Measurements from ENCODE around the gene ASS1.

Gene ASS1

DNA sequence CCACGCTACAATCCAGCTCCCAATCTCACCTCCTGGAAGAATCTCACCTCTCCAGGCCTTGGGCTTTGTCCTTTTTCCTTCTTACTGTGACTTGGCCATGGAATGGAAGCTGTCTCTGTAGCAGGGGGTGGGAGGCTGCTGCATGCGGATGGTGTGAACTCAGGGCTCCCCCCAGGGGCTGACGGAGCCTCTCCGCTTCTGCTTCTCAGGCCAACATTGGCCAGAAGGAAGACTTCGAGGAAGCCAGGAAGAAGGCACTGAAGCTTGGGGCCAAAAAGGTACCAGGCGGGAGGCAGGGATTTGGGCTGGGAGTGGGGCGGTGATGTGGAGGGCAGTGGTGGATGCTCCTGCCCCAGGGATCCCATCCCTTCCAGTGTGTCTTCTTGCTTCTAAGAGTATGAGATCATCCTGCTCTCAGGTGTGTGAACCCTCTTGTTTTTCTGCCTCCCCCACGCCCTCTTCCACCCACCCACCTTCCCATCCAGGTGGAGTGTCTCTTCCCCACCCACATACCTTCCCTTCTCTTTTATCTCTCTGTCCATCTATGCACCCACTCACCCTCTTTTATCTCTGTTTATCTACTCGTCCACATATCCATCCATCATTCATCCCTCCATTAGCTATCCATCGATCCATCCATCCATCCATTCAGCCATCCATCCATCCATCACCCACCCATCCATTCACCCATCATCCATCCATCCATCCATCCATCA is 9.5 kb downstream of the ASS1 start:
- Histone ChIP-seq H3K36me3 (ENCODE audit: control insufficient read depth in 2 of 2, insufficient read depth in 1 of 2, low read length in 2 of 2) (peaks cover 0 to 5% of the 10 kb centered on the region in 2 experiments; a peak in 1 of 3 replicates), H3K9me3 (ENCODE audit: control insufficient read depth, insufficient read depth, low read depth, low read length) (no peaks in the 10 kb centered on the region), H3K4me1 (ENCODE audit: control insufficient read depth, insufficient read depth, low read length) (peaks cover 2% of the 10 kb centered on the region; the same call in 1 of the 2 replicates), H3K4me3 (ENCODE audit: low read depth, low read length) (no peak overlapping the region), H3K27ac (ENCODE audit: extremely low read depth, low read depth, low read length) (no peak overlapping the region)
- ChIA-PET CTCF (interaction anchor here (0.6 to 2.5 kb wide), 10 partner anchors 8 to 256 kb away, joined by 3 to 14 read pairs (median 3); no protein-coding TSS in a partner anchor), POLR2A (interaction anchor here (0.9 to 1.3 kb wide), 2 partner anchors 226 to 239 kb away, joined by 3 to 6 read pairs; partner anchors contain the start of gene EXOSC2)
- TF ChIP-seq ZNF266 (tag by site-specific recombination; IDR thresholded peaks at IDR 0.05; ENCODE audit: low read depth) (peak; percentile 23; the same call in 1 of the 2 replicates), ZNF19 (tag by site-specific recombination; IDR thresholded peaks at IDR 0.05; ENCODE audit: low read depth) (no peak), KLF1 (tag by site-specific recombination; IDR thresholded peaks at IDR 0.05) (no peak), ZFHX2 (tag by site-specific recombination; conservative IDR thresholded peaks at IDR 0.05) (peak; percentile 77), ZNF501 (tag by site-specific recombination; IDR thresholded peaks at IDR 0.05) (no peak), ZNF488 (tag by site-specific recombination; IDR thresholded peaks at IDR 0.05) (0 out of 2 replicates have a peak, but pooled peaks have one; percentile 9), ZNF473 (tag by site-specific recombination; IDR thresholded peaks at IDR 0.05) (0 out of 2 replicates have a peak, but pooled peaks have one; percentile 9), EGR2 (tag by site-specific recombination; IDR thresholded peaks at IDR 0.05; ENCODE audit: low read depth) (peak; percentile 74), ZNF768 (tag by site-specific recombination; IDR thresholded peaks at IDR 0.05) (no peak), ZNF544 (tag by site-specific recombination; IDR thresholded peaks at IDR 0.05) (no peak), ZNF211 (tag by site-specific recombination; IDR thresholded peaks at IDR 0.05; ENCODE audit: low read depth) (no peak), ZNF521 (tag by site-specific recombination; IDR thresholded peaks at IDR 0.05) (no peak), ZFP41 (tag by site-specific recombination; IDR thresholded peaks at IDR 0.05; ENCODE audit: borderline replicate concordance) (no peak)
- TF ChIP-seq, protein P1, sequence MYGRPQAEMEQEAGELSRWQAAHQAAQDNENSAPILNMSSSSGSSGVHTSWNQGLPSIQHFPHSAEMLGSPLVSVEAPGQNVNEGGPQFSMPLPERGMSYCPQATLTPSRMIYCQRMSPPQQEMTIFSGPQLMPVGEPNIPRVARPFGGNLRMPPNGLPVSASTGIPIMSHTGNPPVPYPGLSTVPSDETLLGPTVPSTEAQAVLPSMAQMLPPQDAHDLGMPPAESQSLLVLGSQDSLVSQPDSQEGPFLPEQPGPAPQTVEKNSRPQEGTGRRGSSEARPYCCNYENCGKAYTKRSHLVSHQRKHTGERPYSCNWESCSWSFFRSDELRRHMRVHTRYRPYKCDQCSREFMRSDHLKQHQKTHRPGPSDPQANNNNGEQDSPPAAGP (tag by site-specific recombination; IDR thresholded peaks at IDR 0.05), result no peak

- ChIA-PET POLR2A (no interaction called here), CTCF (no interaction called here)
- peaks cover 0 to 5% of the 10 kb centered on the region in 2 experiments; a peak in 1 of 3 replicates for H3K36me3 ChIP-seq (ENCODE audit: control insufficient read depth in 2 of 2, insufficient read depth in 1 of 2, low read length in 2 of 2)
- no peak overlapping the region for H3K4me3 ChIP-seq (ENCODE audit: low read depth, low read length)
- H3K4me1 ChIP-seq (ENCODE audit: control insufficient read depth, insufficient read depth, low read length), result peaks cover 2% of the 10 kb centered on the region; the same call in 1 of the 2 replicates
- H3K9me3 ChIP-seq (ENCODE audit: control insufficient read depth, insufficient read depth, low read depth, low read length), result no peaks in the 10 kb centered on the region
- H3K27ac ChIP-seq (ENCODE audit: extremely low read depth, low read depth, low read length), result no peak overlapping the region
- TF ChIP-seq ZNF488 (tag by site-specific recombination; IDR thresholded peaks at IDR 0.05), result 0 out of 2 replicates have a peak, but pooled peaks have one; percentile 4
- TF ChIP-seq ZIC2 (tag by site-specific recombination; IDR thresholded peaks at IDR 0.05), result no peak
- TF ChIP-seq ZNF555 (tag by site-specific recombination; conservative IDR thresholded peaks at IDR 0.05), result no peak
- TF ChIP-seq ZNF175 (tag by site-specific recombination; IDR thresholded peaks at IDR 0.05), result no peak
- no peak for TF ChIP-seq ZNF37A (tag by site-specific recombination; IDR thresholded peaks at IDR 0.05)
- TF ChIP-seq ZNF510 (tag by site-specific recombination; IDR thresholded peaks at IDR 0.05; ENCODE audit: insufficient replicate concordance), result no peak
- TF ChIP-seq ZBTB21 (tag by site-specific recombination; IDR thresholded peaks at IDR 0.05), result no peak
- TF ChIP-seq, protein P2, sequence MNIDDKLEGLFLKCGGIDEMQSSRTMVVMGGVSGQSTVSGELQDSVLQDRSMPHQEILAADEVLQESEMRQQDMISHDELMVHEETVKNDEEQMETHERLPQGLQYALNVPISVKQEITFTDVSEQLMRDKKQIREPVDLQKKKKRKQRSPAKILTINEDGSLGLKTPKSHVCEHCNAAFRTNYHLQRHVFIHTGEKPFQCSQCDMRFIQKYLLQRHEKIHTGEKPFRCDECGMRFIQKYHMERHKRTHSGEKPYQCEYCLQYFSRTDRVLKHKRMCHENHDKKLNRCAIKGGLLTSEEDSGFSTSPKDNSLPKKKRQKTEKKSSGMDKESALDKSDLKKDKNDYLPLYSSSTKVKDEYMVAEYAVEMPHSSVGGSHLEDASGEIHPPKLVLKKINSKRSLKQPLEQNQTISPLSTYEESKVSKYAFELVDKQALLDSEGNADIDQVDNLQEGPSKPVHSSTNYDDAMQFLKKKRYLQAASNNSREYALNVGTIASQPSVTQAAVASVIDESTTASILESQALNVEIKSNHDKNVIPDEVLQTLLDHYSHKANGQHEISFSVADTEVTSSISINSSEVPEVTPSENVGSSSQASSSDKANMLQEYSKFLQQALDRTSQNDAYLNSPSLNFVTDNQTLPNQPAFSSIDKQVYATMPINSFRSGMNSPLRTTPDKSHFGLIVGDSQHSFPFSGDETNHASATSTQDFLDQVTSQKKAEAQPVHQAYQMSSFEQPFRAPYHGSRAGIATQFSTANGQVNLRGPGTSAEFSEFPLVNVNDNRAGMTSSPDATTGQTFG (tag by site-specific recombination; IDR thresholded peaks at IDR 0.05; ENCODE audit: borderline replicate concordance), result 0 out of 2 replicates have a peak, but pooled peaks have one; percentile 26
- no peak for TF ChIP-seq ZNF114 (tag by site-specific recombination; IDR thresholded peaks at IDR 0.05)
- TF ChIP-seq ZNF335 (tag by site-specific recombination; conservative IDR thresholded peaks at IDR 0.05), result no peak
- no peak for TF ChIP-seq ZNF48 (tag by site-specific recombination; IDR thresholded peaks at IDR 0.05)
- TF ChIP-seq, protein P3, sequence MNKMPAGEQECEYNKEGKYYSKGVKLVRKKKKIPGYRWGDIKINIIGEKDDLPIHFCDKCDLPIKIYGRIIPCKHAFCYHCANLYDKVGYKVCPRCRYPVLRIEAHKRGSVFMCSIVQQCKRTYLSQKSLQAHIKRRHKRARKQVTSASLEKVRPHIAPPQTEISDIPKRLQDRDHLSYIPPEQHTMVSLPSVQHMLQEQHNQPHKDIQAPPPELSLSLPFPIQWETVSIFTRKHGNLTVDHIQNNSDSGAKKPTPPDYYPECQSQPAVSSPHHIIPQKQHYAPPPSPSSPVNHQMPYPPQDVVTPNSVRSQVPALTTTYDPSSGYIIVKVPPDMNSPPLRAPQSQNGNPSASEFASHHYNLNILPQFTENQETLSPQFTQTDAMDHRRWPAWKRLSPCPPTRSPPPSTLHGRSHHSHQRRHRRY (tag by site-specific recombination; IDR thresholded peaks at IDR 0.05), result no peak; the same call in 1 of the 2 replicates
- no peak for TF ChIP-seq ZNF350 (tag by site-specific recombination; IDR thresholded peaks at IDR 0.05)
- TF ChIP-seq ZNF311 (tag by site-specific recombination; IDR thresholded peaks at IDR 0.05; ENCODE audit: borderline replicate concordance), result no peak
- TF ChIP-seq ZNF830 (tag by site-specific recombination; IDR thresholded peaks at IDR 0.05; ENCODE audit: low read depth), result no peak
Observed at GRCh38 chr9:130454812-130455325, 10.1 kb downstream of the ASS1 start.
